ENCODE results near the gene MYLK2. TPM values are rescaled to one million over a fixed set of nuclear protein-coding genes. Genes with fewer than 3 reads are reported as not detected.

MYLK2 gene
- total RNA-seq, 2 donors from 2014 or later = not detected

DNA sequence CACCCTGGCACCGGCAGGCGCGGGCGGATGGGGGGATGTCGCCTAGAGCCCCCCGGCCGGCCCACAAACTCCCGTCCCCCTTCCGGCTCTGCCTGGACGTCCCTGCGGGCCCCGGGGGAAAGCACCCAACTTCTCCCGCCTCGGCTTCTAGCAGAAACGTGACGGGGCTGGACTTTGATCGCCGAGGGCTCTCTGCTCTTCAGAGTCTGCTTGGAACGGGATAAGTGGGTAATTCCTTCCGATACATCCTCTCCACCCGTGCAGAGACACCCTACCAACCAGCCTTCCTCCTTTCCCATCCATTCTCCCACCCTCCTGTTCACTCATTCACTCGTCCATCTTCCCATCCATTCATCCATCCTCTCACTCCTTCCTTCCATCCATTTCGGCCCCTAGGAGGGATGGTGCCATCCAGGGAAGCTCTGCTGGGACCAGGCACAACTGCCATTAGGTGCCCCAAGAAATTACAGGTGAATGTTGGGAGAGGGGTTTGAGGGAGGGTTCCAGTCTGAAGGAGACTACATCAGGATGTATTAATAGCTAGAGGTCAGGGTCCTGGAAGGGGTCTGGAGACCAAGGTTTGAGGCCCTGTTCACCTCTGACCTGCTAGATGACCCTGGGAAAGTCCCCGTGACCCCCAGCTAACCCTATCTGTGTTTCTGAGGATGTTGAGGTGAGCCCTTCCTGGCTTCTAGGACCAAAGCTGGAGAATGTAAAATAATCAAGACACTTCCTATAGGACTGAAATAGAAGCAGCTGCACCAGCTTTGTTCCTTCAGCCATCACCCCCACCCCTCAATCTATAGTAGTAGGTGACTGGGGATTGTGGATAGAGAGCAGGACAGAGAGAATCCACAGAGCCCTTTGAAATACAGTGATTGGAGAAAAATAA, 51.8 kb downstream of the MYLK2 start:
- Mint-ChIP-seq H3K36me3 (ENCODE audit: low read depth) (peaks cover 7% of the 10 kb centered on the region), H3K27me3 (peaks cover 69% of the 10 kb centered on the region), H3K4me3 (peak overlapping the region; percentile 89), H3K4me1 (peaks cover 17% of the 10 kb centered on the region), H3K27ac (no peak overlapping the region)
- H3K9me3 ChIP-seq (ENCODE audit: control insufficient read depth, low read length, poor library complexity, severe bottlenecking) = no peaks in the 10 kb centered on the region
- no peak for ATAC-seq
- DNase-seq = no peak

DNA sequence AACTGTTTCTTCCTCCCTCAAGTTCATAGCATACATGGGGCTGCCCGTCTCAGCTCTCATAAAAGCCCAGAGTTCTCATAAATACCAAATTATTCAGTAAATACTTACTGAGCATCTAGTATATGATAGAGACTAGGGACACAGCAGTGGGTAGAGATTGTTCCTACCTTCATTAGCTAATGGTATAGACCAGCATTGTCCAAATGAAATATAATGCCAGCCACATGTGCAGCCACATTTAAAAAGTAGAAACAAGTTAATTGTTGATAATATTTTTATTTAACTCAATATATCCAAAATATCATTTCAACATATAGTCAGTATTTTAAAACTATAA, 52.4 kb downstream of the MYLK2 start:
- no peaks in the 10 kb centered on the region for H3K9me3 ChIP-seq (ENCODE audit: control insufficient read depth, low read length, poor library complexity, severe bottlenecking)
- H3K27ac Mint-ChIP-seq = no peak overlapping the region
- H3K4me1 Mint-ChIP-seq = peaks cover 17% of the 10 kb centered on the region
- H3K4me3 Mint-ChIP-seq = no peak overlapping the region
- ATAC-seq (no peak), DNase-seq (no peak)
- peaks cover 7% of the 10 kb centered on the region for H3K36me3 Mint-ChIP-seq (ENCODE audit: low read depth)
- H3K27me3 Mint-ChIP-seq = peaks cover 69% of the 10 kb centered on the region

DNA sequence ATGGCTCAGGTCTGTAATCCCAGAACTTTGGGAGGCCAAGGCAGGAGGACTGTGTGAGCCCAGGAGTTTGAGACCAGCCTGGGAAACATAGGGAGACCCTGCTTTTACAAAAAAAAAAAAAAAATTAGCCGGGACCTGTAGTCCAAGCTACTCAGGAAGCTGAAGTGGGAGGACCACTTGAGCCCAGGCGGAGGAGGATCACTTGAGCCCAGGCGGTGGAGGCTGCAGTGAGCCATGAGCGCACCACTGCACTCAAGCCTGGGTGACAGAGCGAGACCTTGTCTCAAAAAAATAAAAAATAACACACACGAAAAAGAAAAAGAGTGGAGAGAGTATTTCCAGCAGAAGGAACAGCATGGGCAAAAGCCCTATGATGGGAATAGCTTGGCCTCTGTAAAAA, 53.2 kb downstream of the MYLK2 start:
- H3K36me3 Mint-ChIP-seq (ENCODE audit: low read depth) = peaks cover 7% of the 10 kb centered on the region
- no peak overlapping the region for H3K4me3 Mint-ChIP-seq
- H3K27me3 Mint-ChIP-seq = peaks cover 69% of the 10 kb centered on the region
- no peak for DNase-seq
- H3K4me1 Mint-ChIP-seq = peaks cover 17% of the 10 kb centered on the region
- no peak overlapping the region for H3K27ac Mint-ChIP-seq
- no peaks in the 10 kb centered on the region for H3K9me3 ChIP-seq (ENCODE audit: control insufficient read depth, low read length, poor library complexity, severe bottlenecking)
- ATAC-seq = no peak

DNA sequence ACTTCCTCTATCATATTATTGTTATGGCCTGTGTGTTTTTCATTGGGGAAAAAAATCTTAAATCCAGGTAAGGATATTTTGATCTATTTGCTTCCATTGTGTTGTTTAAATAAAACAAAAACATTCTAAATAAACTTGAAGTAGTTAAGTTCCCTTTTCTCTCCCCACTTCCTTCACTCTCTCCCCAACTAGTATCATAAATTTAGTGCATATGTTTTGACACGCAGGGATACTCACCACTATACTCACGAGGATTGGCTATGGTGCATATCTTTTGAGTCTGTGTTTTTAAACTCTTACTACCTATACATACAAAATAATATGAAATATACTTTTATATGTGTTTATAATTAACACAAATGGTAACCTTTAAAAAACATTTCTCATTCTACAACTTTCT, 56.5 kb downstream of the MYLK2 start:
- H3K4me3 Mint-ChIP-seq = no peak overlapping the region

DNA sequence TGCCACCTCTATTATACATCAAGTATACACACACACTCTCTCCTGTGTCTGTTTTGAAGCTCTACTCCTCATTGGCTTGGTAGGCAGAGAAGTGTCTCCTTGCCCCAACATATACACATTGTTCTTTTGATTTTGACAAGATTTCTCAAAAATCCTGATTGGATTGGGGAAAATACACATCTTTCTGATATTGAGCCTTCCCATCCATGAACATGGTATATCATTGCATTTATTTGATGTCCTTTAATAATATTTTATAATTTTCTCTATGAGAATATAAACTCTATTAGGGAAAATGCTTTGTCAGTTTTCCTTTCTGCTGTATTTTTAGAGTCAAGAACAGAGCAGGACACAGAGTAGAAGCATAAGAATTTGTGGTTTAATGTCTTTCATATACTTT, 58.5 kb downstream of the MYLK2 start:
- Mint-ChIP-seq H3K27me3 (peaks cover 31% of the 10 kb centered on the region), H3K36me3 (ENCODE audit: low read depth) (peaks cover 2% of the 10 kb centered on the region), H3K4me3 (no peak overlapping the region), H3K4me1 (peaks cover 10% of the 10 kb centered on the region), H3K27ac (no peak overlapping the region)
- ATAC-seq = no peak
- no peaks in the 10 kb centered on the region for H3K9me3 ChIP-seq (ENCODE audit: control insufficient read depth, low read length, poor library complexity, severe bottlenecking)
- DNase-seq = no peak

More for the DNA sequence above, 56.5 kb downstream of the MYLK2 start:
- H3K36me3 Mint-ChIP-seq (ENCODE audit: low read depth) = peaks cover 4% of the 10 kb centered on the region
- H3K4me1 Mint-ChIP-seq = peaks cover 17% of the 10 kb centered on the region
- DNase-seq (no peak), ATAC-seq (no peak)
- peaks cover 50% of the 10 kb centered on the region for H3K27me3 Mint-ChIP-seq
- no peak overlapping the region for H3K27ac Mint-ChIP-seq
- no peaks in the 10 kb centered on the region for H3K9me3 ChIP-seq (ENCODE audit: control insufficient read depth, low read length, poor library complexity, severe bottlenecking)

DNA sequence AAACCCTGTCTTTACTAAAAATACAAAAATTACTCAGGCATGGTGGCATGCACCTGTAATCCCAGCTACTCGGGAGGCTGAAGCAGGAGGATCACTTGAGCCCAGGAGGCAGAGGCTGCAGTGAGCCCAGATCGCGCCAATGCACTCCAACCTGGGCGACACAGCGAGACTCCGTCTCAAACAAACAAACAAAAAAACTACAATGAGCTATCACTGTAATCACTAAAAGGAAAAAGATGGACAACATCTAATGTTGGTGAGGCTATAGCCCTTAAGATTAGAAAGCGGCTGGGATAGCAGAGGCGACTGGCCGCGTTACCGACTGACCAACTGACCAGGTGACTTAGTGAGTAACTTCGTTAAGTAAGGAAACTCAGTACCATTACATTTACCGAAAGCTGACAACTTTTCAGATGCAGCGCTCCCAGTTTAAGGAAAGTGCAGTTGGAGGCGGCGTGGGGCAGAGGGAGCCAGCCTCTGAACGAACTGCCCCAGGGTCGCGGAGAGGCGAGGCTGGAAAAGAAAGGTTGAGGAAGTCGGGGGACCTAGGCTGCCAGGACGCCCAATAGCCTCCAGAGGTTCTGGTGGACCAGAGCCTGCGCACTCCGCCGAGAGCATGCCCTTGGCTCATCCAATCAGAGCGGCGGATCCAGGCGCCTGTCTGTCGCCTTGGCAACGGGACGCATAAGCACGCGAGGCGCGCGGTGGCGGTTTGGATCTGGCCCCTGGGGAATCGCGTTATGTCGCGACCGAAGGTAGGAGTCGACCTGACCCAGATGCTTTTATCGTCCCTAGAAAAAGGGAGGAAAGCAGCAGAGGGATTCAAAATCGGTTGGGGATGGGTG, 60.2 kb downstream of the MYLK2 start:
- peak; percentile 61 to 66 (median 63) for DNase-seq
- ATAC-seq = peak; percentile 91
- peaks cover 16% of the 10 kb centered on the region for H3K27me3 Mint-ChIP-seq
- peak overlapping the region; percentile 92 for H3K4me3 Mint-ChIP-seq
- H3K27ac Mint-ChIP-seq = peak overlapping the region; percentile 74
- H3K36me3 Mint-ChIP-seq (ENCODE audit: low read depth) = peaks cover 2% of the 10 kb centered on the region
- H3K4me1 Mint-ChIP-seq = peaks cover 10% of the 10 kb centered on the region
- H3K9me3 ChIP-seq (ENCODE audit: control insufficient read depth, low read length, poor library complexity, severe bottlenecking) = no peaks in the 10 kb centered on the region

DNA sequence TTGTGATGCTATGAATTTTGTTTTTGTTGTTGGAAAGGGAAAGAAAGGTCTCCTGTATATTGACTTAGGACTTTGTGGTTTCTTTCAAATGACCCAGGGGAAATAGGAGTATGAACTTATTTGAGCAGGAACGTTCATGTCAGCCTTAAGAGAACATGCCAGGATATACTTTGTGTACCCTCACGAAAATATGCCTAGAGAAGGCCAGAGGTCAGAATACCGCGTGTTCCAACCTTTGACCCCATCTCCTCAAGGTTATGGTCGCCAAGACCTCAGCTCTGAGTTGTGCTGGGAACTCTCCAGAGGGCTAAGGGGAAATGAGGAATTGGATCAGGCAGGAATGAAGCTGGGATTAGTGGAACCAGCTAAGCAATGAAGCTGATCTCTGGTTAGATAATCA, 62.8 kb downstream of the MYLK2 start:
- ATAC-seq = no peak

DNA sequence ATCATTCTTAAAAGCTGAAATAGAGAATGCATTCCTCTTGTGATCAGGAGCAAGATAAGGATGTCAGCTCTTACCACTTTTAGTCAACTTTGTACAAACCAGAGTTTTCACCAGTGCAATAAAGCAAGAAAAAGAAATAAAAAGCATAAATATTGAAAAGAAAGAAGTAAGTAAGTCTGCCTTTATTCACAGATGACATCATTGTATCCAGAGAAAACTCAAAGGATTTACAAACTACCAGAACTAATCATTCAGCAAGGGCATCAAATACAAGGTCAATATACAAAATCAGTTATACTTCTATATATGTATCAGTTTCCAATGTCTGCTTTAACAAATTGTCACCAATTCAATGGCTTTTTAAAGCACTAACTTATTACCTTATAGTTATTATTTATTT, 64.7 kb downstream of the MYLK2 start:
- Mint-ChIP-seq H3K4me3 (no peak overlapping the region), H3K4me1 (peaks cover 8% of the 10 kb centered on the region), H3K36me3 (ENCODE audit: low read depth) (peaks cover 2% of the 10 kb centered on the region), H3K27ac (no peak overlapping the region), H3K27me3 (peaks cover 21% of the 10 kb centered on the region)
- no peak for DNase-seq
- ATAC-seq = no peak
- no peaks in the 10 kb centered on the region for H3K9me3 ChIP-seq (ENCODE audit: control insufficient read depth, low read length, poor library complexity, severe bottlenecking)

More for the DNA sequence above, 62.8 kb downstream of the MYLK2 start:
- Mint-ChIP-seq H3K4me1 (peaks cover 8% of the 10 kb centered on the region), H3K27ac (no peak overlapping the region), H3K36me3 (ENCODE audit: low read depth) (peaks cover 2% of the 10 kb centered on the region), H3K4me3 (no peak overlapping the region), H3K27me3 (peaks cover 15% of the 10 kb centered on the region)
- H3K9me3 ChIP-seq (ENCODE audit: control insufficient read depth, low read length, poor library complexity, severe bottlenecking) = no peaks in the 10 kb centered on the region
- no peak for DNase-seq

Other genes with a start within 250 kb of the MYLK2 start
- 1 to 10 TPM; 3.5 to 6.8 TPM for gene ID1, start 214.1 kb upstream of the MYLK2 start, total RNA-seq
- not detected for gene COX4I2, start 181.4 kb upstream of the MYLK2 start, total RNA-seq
- 10 to 100 TPM; 35.6 to 59.1 TPM for gene BCL2L1, start 96.5 kb upstream of the MYLK2 start, total RNA-seq
- gene TPX2, start 80.1 kb upstream of the MYLK2 start, total RNA-seq = 1 to 10 TPM in 1 of 2 donors, under 1 TPM in 1; 0.57 to 2.0 TPM
- not detected for gene FOXS1, start 26.2 kb downstream of the MYLK2 start, total RNA-seq
- gene DUSP15, start 51.2 kb downstream of the MYLK2 start, total RNA-seq = not detected
- not detected for gene TTLL9, start 51.3 kb downstream of the MYLK2 start, total RNA-seq
- 1 to 10 TPM; 7.2 to 9.0 TPM for gene PDRG1, start 132.7 kb downstream of the MYLK2 start, total RNA-seq
- not detected for gene XKR7, start 148.8 kb downstream of the MYLK2 start, total RNA-seq
- not detected for gene CCM2L, start 191.1 kb downstream of the MYLK2 start, total RNA-seq
- 1 to 10 TPM; 1.3 to 7.5 TPM for gene HCK, start 232.9 kb downstream of the MYLK2 start, total RNA-seq